Stimulated activated effector memory CD8-positive, alpha-beta T cell treated with anti-CD3 and anti-CD28 coated beads, Interleukin-12 subunit alpha, Interleukin-12 subunit beta, amount 100 ng/mL, for 72 hours (primary cell): ENCODE results near the gene TUBA4A.

Experiments
- ATAC-seq: fragments of 150-1000 bp; cut with Tn5 transposase; 2 replicates; pipeline ENCODE4 v1.10.0; 2021
- DNase-seq, 2 donors: peaks; one replicate each; pipeline ENCODE4 v3.0.0; 2021 to 2022; ENCODE audit warnings: low spot score in 2 of 2
- H3K27ac Mint-ChIP-seq: one replicate; pipeline ENCODE4 v1.8.0; 2022; ENCODE audit warnings: mild to moderate bottlenecking, mixed read lengths
- H3K36me3 Mint-ChIP-seq: one replicate; pipeline ENCODE4 v1.8.0; 2022; ENCODE audit warnings: mild to moderate bottlenecking, mixed read lengths
- H3K4me1 Mint-ChIP-seq: one replicate; pipeline ENCODE4 v1.8.0; 2022; ENCODE audit warnings: mixed read lengths
- H3K4me3 Mint-ChIP-seq: one replicate; pipeline ENCODE4 v1.8.0; 2022; ENCODE audit warnings: mild to moderate bottlenecking, mixed read lengths
- H3K9me3 Mint-ChIP-seq: one replicate; pipeline ENCODE4 v1.8.0; 2022; ENCODE audit warnings: mixed read lengths

Gene TUBA4A

GRCh38 chr2:219253753-219254589 lies at the start of gene TUBA4A:
Gene TUBA4A, minus strand, starts transcription at chr2:219253918. Its CDS starts 60 bp downstream, at chr2:219253858.
- peaks cover 52% of the 10 kb centered on the region for H3K4me1 Mint-ChIP-seq
- no peaks in the 10 kb centered on the region for H3K9me3 Mint-ChIP-seq
- H3K36me3 Mint-ChIP-seq = peaks cover 55% of the 10 kb centered on the region
- DNase-seq = peak; percentile 80 to 93
- ATAC-seq = peak; percentile 83
- H3K27ac Mint-ChIP-seq = peak within 1 kb of the TSS; percentile 83
- H3K4me3 Mint-ChIP-seq = peak within 1 kb of the TSS; percentile 68

DNA sequence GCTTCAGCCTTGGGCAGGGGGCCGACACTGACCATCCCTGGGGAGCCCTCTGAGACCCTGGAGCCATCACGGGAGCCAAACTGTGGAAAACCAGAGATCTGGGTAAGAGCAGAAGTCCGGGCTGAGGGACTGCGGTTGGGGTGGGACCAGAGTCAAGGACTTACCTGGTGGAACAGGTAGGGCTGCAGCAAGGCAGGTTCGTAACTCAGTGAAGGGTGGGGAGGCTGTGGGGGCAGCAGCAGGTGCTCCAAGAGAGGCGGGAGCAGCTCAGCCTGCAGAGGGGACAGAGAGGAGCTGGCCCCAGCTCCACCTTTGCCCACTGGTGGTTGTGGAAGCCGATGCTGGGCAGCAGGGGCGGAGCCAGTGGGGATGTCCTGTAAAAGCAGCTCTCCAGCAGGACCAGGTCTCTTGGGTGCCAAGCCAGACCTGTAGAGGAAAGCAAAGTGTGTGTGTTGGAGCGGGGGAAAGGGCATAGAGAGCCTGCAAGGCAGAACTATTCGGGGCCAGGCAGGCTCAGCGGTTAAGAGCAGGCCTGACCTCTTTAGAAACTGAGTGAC lies 48.8 kb upstream of the TUBA4A start:
- ATAC-seq (no peak), DNase-seq (no peak)
- Mint-ChIP-seq H3K27ac (no peak overlapping the region), H3K9me3 (no peaks in the 10 kb centered on the region), H3K36me3 (peaks cover 7% of the 10 kb centered on the region), H3K4me1 (peaks cover 6% of the 10 kb centered on the region), H3K4me3 (no peak overlapping the region)

GRCh38 chr2:219300022-219300421 lies 46.3 kb upstream of the TUBA4A start:
- peak overlapping the region; percentile 66 for H3K4me3 Mint-ChIP-seq
- H3K9me3 Mint-ChIP-seq = no peaks in the 10 kb centered on the region
- H3K27ac Mint-ChIP-seq = no peak overlapping the region
- DNase-seq = no peak
- ATAC-seq = no peak
- peaks cover 16% of the 10 kb centered on the region for H3K4me1 Mint-ChIP-seq
- peaks cover 7% of the 10 kb centered on the region for H3K36me3 Mint-ChIP-seq

- peaks cover 19% of the 10 kb centered on the region for H3K4me1 Mint-ChIP-seq
- ATAC-seq (no peak), DNase-seq (no peak)
- H3K4me3 Mint-ChIP-seq = peak overlapping the region; percentile 66
- H3K36me3 Mint-ChIP-seq = peaks cover 7% of the 10 kb centered on the region
- no peaks in the 10 kb centered on the region for H3K9me3 Mint-ChIP-seq
- H3K27ac Mint-ChIP-seq = peak overlapping the region; percentile 50
Measured at GRCh38 chr2:219299372-219299760, 45.6 kb upstream of the TUBA4A start.

DNA sequence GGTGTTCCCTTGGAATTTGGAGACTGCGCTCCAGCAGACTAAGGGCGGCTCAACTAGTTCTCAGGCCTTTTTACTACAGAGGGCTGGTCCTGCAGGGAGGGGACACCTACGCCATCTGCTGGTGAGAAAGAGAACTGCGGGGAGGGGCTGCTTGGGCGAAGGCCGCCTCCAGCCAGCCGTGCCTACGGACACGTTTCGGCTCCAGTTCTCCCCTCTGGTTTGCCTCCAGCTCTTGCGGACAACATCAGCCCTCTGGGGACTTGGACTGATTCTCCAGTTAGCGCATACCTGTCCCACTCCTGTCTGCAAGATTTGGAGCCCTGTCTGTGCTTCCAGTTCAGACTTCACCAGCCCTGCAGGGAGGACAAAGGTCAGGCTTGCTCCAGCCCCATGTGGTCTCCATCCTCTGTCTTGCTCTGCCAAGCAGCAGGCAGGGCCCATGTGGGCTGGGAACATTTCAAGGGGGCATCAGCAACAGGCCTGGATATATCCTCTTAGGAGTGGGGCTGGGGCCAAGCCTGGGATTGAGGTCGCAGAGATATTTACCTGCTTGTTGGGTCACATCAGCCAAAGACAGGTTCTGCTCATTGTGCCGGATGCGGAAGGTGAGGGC lies 45.1 kb upstream of the TUBA4A start:
- DNase-seq (peak; percentile 97), ATAC-seq (peak; percentile 72)
- Mint-ChIP-seq H3K27ac (peak overlapping the region; percentile 50), H3K4me1 (peaks cover 24% of the 10 kb centered on the region), H3K4me3 (peak overlapping the region; percentile 66), H3K36me3 (peaks cover 7% of the 10 kb centered on the region), H3K9me3 (no peaks in the 10 kb centered on the region)

DNA sequence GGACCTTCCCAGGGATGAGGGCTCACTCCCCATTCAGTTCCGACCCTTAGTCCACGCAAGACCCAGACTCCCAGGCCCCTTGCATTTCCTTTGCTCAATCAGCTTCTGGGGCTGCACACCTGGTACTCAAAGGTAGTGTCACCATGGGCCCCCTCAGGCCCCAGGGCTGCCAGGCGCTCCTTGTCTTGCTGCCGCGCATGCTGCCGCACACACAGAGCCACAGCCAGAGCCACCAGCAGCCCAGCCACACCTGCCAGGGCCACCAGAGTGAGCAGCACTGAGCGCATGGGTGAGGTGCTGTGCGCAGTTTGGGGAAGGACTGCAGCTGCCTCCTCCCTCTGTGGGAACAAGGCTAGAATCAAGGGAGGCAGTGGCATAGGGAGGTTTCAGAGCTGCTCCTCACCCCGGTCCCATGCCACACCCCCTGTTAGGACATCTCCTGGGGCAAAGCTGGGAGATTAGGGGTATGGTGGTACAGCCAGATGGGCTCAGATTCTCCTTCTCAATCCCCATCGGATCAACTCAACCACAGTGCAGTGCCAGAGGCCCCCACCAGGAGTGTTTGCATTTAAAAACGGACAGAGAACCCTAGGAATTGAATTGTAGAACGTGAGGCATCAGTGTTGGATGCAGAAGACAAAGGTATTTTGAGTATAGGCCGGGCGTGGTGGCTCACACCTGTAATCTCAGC lies 44.2 kb upstream of the TUBA4A start:
- Mint-ChIP-seq H3K27ac (no peak overlapping the region), H3K4me1 (peaks cover 26% of the 10 kb centered on the region), H3K36me3 (peaks cover 7% of the 10 kb centered on the region), H3K4me3 (no peak overlapping the region), H3K9me3 (no peaks in the 10 kb centered on the region)
- ATAC-seq (no peak), DNase-seq (no peak)

GRCh38 chr2:219296631-219297391 lies 43.1 kb upstream of the TUBA4A start:
- DNase-seq (peak in 1 of 2 donors; percentile 47), ATAC-seq (no peak)
- H3K4me1 Mint-ChIP-seq = peaks cover 26% of the 10 kb centered on the region
- no peaks in the 10 kb centered on the region for H3K9me3 Mint-ChIP-seq
- H3K27ac Mint-ChIP-seq = no peak overlapping the region
- peaks cover 7% of the 10 kb centered on the region for H3K36me3 Mint-ChIP-seq
- H3K4me3 Mint-ChIP-seq = no peak overlapping the region

DNA sequence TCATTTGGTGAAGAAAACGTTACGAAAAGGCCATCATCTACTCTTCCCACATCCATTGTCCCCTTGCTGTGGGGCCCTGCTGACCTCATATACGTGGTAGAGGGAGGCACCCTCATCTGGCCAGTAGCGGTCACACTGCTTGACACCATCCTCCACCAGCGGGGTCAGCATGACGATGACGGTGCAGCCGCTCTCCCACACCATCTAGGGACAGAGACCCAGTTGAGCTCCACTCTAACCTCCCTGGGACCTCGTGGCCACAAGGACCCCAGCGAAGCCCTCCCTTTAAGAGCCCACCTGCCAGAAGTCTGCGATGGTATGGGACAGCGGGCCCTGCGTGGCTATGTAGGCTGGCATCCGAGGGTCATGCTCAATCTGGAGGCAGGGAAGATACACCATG lies 42.4 kb upstream of the TUBA4A start:
- peaks cover 7% of the 10 kb centered on the region for H3K36me3 Mint-ChIP-seq
- ATAC-seq (no peak), DNase-seq (no peak)
- H3K4me1 Mint-ChIP-seq = peaks cover 26% of the 10 kb centered on the region
- H3K9me3 Mint-ChIP-seq = no peaks in the 10 kb centered on the region
- H3K27ac Mint-ChIP-seq = no peak overlapping the region
- H3K4me3 Mint-ChIP-seq = no peak overlapping the region

GRCh38 chr2:219294356-219295351 lies 40.9 kb upstream of the TUBA4A start:
- H3K9me3 Mint-ChIP-seq = no peaks in the 10 kb centered on the region
- peaks cover 26% of the 10 kb centered on the region for H3K4me1 Mint-ChIP-seq
- H3K27ac Mint-ChIP-seq = peak overlapping the region; percentile 70
- ATAC-seq (peak; percentile 89), DNase-seq (peak; percentile 91 to 92)
- H3K36me3 Mint-ChIP-seq = peaks cover 7% of the 10 kb centered on the region
- H3K4me3 Mint-ChIP-seq = peak overlapping the region; percentile 68

- no peak for ATAC-seq
- H3K4me1 Mint-ChIP-seq = peaks cover 26% of the 10 kb centered on the region
- DNase-seq = no peak
- H3K9me3 Mint-ChIP-seq = no peaks in the 10 kb centered on the region
- H3K27ac Mint-ChIP-seq = peak overlapping the region; percentile 70
- H3K4me3 Mint-ChIP-seq = peak overlapping the region; percentile 68
- peaks cover 2% of the 10 kb centered on the region for H3K36me3 Mint-ChIP-seq
Measured at GRCh38 chr2:219293736-219294231, 40.1 kb upstream of the TUBA4A start.

- ATAC-seq = no peak
- Mint-ChIP-seq H3K4me1 (peaks cover 20% of the 10 kb centered on the region), H3K4me3 (no peak overlapping the region), H3K36me3 (no peaks in the 10 kb centered on the region), H3K27ac (no peak overlapping the region), H3K9me3 (no peaks in the 10 kb centered on the region)
- DNase-seq = no peak
Measured at GRCh38 chr2:219292616-219293015, 38.9 kb upstream of the TUBA4A start.

DNA sequence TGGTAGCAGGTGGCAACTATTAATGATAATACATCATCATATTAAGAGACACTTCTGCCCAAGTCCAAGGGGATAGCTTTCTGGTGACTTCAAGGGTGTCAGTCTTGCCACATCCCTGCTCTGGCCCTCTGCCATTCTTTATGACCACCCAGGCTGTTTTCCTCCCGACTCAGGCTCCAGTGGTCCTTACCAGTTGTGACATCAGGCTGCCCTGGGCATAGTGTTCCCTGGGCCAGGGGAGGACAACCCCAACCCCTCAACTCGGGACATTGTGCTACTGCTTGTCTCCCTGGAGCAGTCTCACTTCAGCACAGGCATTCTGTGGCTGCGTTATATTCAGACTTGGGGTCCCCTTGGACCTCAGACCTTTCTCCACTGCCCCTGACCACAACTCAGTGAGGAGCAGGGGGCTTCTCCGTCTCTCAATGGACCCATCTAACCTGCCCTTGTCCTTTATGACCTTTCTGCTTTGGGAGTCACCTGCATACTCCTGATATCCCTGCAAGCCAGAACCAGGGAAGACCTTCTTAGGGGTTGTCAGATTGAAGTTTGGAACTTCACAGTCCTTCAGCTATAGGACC lies 38.3 kb upstream of the TUBA4A start:
- no peaks in the 10 kb centered on the region for H3K36me3 Mint-ChIP-seq
- no peak for ATAC-seq
- no peak overlapping the region for H3K4me3 Mint-ChIP-seq
- DNase-seq = no peak
- no peak overlapping the region for H3K27ac Mint-ChIP-seq
- H3K9me3 Mint-ChIP-seq = no peaks in the 10 kb centered on the region
- peaks cover 20% of the 10 kb centered on the region for H3K4me1 Mint-ChIP-seq

DNA sequence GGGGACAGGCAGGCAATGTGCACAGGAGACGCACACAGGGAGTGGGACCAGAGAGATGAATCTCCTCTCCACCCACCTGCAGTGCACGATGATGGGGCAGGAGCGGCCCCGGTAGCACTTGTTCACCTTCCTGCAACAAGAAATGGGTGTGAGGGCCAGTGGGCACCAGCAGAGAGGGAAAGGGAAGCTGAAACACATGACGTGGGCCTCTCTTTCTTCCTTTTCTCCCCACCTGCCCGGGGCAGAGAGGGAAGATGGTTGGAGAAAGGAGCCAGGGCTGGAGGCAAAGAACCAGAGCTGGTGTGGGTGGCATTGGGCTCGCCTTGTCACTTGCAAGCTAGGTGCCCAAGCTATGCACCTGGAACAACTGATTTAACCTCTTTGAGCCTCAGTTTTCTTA lies 37.7 kb upstream of the TUBA4A start:
- Mint-ChIP-seq H3K36me3 (no peaks in the 10 kb centered on the region), H3K9me3 (no peaks in the 10 kb centered on the region), H3K4me3 (no peak overlapping the region), H3K4me1 (peaks cover 24% of the 10 kb centered on the region), H3K27ac (no peak overlapping the region)
- DNase-seq (no peak), ATAC-seq (no peak)
